ENCODE data around the gene NFYC.
A peak's percentile ranks its signal among the peaks of the same experiment; 100 is the strongest.
"Not testable (repeated sequence)": the region's sequence is repeated elsewhere in the genome, so short reads cannot be mapped to it uniquely, and the experiment has no call there.

The NFYC gene

DNA sequence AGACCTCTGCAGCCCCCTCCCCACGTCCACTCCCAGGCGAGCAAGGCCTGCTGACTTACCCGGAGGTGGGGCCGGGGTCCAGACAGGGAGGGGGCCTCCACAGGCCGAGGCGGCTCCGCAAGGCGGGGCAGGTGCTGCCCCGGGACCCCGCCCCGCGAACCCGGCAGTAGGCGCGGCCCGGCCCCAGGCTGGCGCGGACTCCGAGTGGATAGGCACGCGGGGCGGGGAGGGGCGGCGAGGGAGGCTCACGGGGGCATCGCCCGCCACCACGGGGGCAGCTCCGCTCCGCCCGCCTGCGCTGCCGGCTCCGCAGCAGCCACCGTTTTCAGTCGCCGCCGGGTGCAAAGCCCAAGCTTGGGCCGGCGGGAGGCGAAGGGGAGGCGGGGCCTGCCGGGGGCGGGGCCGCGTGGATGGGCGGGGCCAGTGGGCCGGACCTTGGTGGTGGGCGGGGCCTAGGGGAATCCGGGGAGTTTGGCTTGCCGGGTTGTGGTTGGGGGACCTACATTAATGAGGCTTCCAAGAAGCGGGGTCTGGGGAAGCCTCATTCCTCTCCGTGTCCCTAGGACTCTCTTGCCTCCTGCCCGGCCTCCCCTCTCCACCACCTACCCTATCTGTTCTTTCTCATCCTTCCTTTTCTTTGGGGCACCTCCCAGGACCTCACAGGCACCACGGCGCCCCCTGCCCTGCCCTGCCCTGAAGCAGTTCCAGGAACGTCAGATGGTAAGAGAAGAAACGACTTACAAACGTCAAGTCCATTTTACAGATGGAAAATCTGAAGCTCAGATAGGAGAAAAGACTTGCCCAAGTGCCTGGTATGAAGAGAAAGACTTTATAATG, 26.0 kb upstream of the NFYC start, which contains the start of gene RIMS3:
RIMS3 (minus strand) TSS at position 348 of the 837 bp plus-strand sequence. CDS start 23,757 bp downstream, outside the sequence.
- DNase-seq = peak; percentile 51

GRCh38 chr1:40668769-40669525, 22.6 kb upstream of the NFYC start:
- DNase-seq = peak; percentile 58

DNA sequence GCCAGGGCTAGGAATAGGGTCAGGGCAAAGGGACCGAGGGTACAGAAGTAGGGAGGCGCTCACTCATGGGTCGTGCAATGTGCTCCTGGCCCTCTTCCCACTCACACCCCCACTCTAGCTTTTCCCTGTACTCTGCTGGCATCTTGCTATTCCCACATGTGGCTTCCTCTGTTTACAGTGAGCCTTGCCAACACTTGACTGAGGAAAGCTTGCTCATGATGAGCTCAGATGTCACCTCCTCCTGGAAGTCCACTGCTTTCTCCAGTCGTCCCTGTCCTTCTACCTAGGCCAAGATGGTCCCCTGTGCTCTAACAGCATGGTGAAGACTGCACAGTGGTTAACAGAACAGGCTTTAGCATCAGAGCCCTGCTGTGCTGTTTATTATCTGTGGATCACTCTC, 18.1 kb upstream of the NFYC start:
- no peak for DNase-seq

- DNase-seq = no peak
These were observed 15.0 kb upstream of the NFYC start for GRCh38 chr1:40676501-40676900.

DNA sequence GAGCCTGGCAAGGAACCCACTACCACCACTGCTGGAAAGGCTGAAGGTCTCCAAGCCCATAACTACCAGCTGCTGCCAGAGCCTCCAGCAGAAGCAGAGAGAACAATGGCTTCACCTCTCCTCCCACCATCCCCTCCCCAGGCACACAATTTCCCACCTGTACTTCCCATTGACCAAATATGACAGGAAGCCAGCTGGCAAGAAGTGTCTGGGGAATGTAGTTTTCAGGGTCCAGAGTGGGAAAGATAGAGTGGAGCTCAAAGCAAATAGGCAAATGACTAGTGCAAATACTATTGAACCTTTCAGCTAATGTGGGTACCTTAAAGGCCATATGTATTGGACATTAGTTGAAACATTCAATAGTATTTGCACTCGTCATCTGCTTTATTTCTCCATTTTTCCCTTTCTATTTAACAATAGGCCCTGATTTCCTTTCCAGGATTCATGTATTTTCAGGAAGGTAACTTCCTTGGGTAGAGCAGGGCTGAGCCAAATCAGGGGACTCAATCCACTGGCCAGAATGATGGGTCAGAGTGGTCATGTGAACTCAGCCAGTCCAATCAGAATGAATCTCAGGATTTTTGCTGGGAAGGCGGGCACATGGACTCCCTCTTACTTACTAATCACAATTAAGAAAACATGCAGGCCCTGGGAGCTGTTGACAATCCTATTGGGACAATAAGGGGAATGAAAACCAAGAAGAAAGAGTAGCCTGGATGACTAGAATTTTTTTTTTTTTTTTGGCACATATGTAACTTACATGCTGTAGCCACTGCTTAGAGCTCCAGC, 12.1 kb upstream of the NFYC start:
- DNase-seq = no peak

DNA sequence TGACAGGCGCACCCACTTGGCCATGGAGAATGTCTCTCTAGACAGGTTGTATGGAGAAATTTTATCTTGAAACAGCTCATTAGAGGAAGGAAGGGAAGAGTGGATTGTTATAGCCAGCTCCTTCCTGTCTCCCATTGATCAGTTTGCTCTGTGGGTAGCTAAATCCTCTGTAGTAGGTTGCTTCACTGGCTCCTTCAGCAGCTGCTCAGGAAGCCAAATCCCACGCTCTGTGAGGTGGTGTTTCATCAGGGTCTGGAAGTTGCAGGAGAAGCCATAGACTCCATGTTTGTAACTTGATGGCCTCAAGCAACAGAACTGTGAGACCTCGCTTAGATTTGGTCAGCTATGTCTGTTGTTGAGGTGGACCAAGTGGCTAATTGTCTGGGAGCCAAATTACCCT, 6.8 kb upstream of the NFYC start:
- DNase-seq = no peak

- no peak for DNase-seq
These were observed 4.4 kb upstream of the NFYC start for GRCh38 chr1:40687059-40687458.

GRCh38 chr1:40687661-40688060, 3.8 kb upstream of the NFYC start:
- no peak for DNase-seq

DNA sequence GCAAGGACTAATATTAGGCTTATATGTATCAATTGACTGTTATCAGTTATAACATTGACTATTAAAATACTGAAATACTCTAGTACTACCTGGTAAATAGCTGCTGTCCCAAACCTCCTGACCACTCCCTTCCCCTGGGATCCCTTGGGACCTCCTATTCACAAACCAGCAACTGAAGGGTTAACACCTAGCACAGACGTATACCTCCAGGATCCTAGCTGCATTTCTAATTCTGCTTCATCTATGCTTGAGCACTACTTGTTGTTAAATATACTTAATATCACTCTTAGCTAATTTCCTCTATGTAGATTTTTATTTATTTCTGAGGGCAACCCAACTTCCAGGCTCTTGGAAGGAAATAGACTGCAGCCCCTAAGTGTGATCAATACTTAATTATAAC, 1.8 kb upstream of the NFYC start:
- DNase-seq = no peak

- DNase-seq = peak; percentile 40
These were observed 550 bp upstream of the NFYC start for GRCh38 chr1:40690771-40691537.

DNA sequence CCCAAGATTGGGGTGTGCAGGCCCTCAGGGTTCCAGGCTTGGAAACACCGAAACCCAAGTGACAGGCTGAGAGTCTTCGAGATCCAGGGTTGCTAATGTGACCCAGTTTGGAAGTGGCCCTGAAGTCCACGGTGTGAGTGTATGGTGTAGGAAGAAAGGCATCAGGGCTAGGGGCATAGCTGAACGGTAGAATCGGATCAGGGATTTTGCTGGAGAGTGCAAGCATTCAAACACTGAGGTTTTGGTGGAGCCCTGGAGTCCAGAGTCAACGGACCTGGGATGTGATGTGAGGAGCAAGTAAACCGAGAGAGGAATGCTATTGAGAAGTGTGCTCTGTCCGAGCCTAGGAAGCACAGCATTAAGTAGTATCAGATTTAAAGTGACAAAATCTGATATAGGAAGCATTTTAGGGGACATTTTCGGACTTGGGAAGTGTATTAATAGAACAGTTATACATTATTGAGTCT, 958 bp downstream of the NFYC start:
- DNase-seq = no peak

- no peak for DNase-seq
These were observed 1.9 kb downstream of the NFYC start for GRCh38 chr1:40693425-40693824.

DNA sequence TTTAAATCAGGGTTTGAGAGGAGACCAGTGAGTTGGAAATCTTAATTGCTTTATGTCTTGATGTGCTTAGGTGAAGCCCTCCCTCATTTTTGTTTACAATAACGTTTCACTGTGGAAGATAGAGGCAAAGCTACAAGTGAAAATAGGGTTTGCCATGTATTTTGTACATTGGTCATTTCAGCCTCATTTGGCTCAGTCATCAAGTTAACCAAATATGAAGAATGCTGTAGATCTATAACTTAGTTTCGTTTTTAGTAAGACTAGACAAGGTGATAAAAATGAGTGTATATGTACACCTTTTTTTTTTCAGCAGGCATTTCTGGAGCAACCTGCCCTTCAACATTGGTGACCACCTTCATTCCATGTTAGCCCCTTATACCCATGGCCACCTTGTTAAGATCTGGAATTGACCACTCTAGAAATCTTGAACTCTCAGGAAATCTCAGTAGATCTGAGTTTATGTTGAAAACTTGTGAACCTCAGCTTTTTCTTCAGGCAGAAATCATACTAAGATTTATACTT, 2.9 kb downstream of the NFYC start:
- no peak for DNase-seq

- no peak for DNase-seq
These were observed 4.8 kb downstream of the NFYC start for GRCh38 chr1:40696294-40696693.

- DNase-seq = no peak
These were observed 5.9 kb downstream of the NFYC start for GRCh38 chr1:40697436-40697835.

GRCh38 chr1:40699787-40700186, 8.3 kb downstream of the NFYC start:
- DNase-seq = no peak

- no peak for DNase-seq
These were observed 10.2 kb downstream of the NFYC start for GRCh38 chr1:40701684-40702083.

DNA sequence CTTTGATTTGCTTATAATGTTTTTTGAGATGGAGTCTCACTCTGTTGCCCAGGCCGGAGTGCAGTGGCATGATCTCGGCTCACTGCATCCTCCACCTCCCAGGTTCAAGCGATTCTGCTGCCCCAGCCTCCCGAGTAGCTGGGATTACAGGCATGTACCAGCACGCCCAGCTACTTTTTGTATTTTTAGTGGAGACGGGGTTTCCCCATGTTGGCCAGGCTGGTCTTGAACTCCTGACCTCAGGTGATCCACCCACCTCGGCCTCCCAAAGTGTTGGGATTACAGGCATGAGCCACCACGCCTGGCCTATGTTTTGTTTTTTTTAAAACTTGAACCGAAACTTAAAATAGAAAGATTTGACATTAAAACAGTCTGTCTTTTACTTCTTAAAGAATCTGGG, 11.3 kb downstream of the NFYC start:
- DNase-seq = not testable (repeated sequence)

GRCh38 chr1:40703316-40703715, 11.8 kb downstream of the NFYC start:
- no peak for DNase-seq

- DNase-seq = no peak
These were observed 13.6 kb downstream of the NFYC start for GRCh38 chr1:40704817-40705733.

DNA sequence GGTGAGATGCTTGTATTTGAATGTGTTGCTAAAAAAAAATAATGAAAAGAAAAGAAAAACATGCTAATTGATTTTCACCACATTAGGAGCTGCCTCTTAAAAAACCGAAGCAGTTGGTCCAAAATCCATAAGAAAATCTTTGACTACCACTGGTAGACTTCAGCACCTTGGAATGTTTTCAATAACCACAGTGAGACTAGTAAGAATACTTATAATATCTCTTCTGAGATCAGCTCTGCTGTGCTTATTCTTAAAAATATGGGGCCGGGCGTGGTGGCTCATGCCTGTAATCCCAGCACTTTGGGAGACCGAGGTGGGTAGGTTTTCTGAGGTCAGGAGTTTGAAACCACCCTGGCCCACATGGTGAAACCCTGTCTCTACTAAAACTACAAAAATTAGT, 15.1 kb downstream of the NFYC start:
- no peak for DNase-seq
